GM04503 (cell line): Measurements from ENCODE around the gene PIAS4.
"Not testable (repeated sequence)": the region's sequence is repeated elsewhere in the genome, so short reads cannot be mapped to it uniquely, and the experiment has no call there.

Source experiments
- DNase-seq: peaks from one replicate; pipeline ENCODE4 v3.0.0-alpha.2; 2012; ENCODE audit warnings: low read depth

Gene PIAS4, protein sequence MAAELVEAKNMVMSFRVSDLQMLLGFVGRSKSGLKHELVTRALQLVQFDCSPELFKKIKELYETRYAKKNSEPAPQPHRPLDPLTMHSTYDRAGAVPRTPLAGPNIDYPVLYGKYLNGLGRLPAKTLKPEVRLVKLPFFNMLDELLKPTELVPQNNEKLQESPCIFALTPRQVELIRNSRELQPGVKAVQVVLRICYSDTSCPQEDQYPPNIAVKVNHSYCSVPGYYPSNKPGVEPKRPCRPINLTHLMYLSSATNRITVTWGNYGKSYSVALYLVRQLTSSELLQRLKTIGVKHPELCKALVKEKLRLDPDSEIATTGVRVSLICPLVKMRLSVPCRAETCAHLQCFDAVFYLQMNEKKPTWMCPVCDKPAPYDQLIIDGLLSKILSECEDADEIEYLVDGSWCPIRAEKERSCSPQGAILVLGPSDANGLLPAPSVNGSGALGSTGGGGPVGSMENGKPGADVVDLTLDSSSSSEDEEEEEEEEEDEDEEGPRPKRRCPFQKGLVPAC

DNA sequence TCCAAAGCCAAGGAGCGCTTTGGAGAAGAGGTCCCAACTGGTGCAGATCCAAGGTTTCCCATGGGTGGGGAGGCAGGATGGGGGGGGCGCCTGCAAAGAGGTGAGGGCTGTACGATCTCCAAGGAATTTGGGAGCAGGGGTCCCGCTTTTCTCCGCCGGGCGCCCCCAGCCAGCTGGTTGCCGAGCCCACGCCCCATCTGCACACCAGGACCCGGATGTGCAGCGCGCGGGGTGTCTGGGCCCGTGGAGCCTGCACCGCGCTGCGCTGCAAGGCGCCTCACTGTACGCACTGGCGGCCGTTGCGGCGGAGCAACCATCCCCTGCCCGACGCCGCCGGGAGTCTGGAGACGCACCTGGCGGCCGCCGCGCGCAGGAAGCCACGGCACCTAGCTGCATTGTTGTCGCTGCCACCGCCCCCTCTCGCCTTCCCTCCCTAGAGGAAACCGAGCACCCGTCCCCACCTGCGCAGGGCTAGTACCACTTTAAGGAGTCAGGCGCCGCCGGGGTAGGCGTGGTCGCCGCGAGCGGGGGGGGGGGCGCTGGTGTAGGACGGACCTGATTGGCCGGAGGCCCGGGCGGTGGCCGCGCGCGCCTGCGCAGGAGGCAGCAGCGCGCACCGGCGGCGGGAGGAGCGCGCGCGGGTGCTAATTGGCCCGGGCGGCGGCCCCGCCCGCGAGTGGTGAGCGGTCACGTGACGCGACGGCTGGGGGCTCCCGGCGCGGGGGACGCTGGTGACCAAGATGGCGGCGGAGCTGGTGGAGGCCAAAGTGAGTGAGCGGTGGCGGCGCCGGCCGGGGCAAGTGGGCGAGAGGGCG lies at the start of gene PIAS4:
TSS of gene PIAS4 (plus strand) at position 716 of the 815 bp plus-strand sequence. CDS start at position 741, 25 bp downstream.
- DNase-seq = no peak

DNA sequence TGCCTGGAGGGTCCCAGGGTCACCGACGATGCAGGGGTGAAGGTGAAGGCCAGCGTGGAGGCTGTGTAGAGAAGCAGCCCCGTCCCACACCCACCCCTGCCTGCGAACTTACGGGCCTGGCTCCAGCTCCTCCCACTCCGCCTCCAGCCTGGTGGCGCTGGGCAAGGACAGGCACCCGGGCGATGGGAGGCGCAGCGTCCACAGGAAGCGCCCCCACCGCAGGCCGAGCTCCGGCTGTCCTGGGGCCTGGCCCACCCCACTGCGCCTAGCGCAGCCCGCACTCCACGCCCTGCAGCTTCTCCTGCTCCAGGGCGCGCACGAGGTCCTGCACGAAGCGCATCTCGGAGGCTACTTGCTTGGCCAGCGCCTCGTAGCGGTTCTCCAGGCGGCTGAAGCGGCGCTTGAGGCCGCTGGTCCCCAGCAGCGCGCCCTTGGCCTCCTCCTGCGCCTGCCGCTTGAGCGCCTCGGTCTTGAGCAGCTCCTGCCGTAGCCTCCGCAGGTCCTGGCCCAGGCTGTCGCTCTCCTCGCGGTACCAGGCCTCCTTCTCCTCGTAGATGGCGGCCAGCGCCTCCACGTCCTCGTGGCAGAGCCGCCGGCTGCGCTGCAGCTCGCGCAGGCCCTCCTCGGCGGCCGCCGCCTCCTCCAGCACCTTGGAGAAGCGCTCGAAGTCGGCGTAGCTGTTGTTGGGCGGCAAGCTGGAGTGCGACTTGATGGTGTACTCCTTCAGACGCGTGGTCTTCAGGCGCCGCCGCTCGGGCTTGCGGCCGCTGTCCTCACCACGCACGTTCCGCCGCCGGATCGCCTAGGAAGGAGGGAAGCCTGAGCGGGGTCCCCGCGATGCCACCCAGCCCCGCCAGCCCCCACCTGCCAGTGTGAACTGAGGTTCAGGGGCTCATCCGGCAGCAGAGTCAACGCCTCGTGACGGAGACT lies 48.4 kb upstream of the PIAS4 start:
- DNase-seq = no peak

DNA sequence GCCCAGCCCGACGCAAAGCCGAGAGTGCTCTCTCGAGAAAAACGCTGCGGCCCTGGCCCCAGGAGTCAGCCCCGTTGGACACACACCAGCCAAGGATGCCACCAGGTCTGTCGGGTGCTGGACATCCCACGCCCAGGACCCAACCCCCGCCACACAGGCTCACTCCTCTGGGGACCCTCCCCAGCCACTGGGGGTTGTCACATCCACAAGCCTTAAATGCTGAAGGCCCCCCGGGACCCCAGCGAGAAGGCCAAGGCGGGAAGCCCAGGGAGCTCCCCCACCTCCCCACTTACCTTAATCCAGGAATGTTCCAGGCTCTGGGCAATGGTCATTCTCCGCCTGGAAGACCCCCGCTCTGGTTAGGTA lies 47.8 kb upstream of the PIAS4 start:
- DNase-seq = no peak

DNA sequence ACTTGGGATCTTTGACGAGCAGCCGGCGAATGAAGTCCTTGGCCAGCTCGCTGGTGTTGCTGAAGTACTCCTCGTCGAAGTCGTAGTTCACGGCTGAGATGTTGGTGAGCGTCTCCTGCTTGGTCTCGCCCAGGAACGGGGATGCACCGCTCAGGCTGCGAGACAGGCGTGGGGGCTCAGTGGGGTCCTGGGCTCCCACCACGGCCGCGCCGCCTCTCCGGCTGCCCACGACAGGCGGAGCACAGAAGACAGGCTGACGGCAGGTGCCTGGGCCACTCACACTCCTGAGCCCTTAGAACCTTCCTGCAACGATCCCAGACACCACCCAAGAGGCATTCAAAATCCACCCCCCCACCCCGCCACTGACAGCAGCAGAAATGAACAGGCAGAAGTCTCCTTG lies 46.5 kb upstream of the PIAS4 start:
- DNase-seq = no peak

DNA sequence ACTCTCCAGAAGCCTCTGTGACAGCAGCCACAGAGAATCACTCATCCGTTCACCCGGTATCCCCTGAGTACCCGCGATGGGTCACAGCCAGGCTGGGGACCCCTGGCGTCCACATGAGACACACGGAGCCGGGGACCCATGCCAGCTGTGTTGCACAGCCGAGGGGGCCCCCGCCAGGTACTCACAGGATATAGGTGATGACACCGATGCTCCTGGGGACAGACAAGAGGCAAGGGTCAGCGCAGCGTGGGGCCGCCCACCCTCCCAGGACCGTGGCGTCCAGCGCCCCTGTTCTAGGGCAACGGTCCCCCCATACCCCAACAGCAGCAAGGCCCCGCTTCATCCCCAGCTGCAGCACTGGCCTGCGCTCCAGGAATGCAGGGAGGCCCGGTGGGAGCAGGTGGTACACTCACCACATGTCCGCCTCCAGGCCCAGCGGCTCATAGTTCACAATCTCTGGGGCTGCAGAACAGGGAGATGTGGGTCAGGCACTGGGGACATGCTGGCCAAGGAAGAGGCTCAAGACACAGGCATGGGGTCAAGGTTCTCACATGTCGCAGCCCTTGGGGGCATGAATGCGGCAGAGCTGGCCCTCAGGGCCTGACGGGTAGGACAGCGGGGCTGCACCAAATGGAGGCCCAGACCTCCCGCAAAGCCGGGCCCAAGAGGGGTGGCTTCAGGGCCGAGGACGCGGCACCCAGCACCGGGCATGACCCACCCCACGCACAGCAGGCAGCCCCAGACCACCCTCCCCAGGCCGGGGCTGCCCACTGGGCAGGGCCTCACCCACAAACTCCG lies 43.9 kb upstream of the PIAS4 start:
- DNase-seq = no peak

DNA sequence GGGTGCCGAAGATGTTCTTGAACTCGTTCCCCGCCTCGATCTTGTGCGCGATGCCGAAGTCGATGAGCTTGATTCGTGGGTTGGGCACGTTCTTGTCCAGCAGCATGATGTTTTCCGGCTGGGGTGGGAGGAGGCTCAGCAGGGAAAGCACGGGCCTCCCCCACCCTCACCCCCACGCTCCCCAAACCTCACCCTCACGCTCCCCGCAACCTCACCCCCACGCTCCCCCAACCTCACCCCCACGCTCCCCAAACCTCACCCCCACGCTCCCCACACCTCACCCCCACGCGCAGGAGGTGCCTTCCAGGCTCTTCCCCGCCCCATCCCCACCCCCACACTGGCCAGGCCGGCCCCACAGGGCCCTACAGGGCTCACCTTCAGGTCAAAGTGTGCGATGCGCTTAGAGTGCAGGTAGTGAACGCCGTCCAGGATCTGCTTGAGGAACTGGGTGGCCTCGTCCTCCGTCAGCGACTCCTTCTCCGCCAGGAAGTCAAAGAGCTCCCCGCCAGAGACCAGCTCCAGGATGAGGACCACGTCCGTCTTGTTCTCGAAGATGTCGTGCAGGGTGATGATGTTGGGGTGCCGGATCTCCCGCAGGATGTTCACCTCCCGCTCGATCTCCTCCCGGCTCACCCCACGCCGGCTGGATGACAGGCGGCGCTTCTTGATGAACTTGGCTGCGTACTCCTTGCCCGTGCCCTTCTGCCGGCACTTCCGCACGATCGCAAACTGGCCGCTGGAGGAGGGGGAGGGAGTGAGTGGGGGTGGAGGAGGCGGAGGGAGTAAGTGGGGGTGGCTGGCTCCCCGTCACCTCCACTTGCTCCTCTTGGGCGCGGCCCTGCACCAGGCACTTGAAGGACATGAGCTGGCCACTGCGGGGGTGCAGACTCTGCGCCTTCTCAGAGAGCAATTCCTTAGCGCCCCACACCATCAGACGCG lies 43.0 kb upstream of the PIAS4 start:
- DNase-seq = no peak

DNA sequence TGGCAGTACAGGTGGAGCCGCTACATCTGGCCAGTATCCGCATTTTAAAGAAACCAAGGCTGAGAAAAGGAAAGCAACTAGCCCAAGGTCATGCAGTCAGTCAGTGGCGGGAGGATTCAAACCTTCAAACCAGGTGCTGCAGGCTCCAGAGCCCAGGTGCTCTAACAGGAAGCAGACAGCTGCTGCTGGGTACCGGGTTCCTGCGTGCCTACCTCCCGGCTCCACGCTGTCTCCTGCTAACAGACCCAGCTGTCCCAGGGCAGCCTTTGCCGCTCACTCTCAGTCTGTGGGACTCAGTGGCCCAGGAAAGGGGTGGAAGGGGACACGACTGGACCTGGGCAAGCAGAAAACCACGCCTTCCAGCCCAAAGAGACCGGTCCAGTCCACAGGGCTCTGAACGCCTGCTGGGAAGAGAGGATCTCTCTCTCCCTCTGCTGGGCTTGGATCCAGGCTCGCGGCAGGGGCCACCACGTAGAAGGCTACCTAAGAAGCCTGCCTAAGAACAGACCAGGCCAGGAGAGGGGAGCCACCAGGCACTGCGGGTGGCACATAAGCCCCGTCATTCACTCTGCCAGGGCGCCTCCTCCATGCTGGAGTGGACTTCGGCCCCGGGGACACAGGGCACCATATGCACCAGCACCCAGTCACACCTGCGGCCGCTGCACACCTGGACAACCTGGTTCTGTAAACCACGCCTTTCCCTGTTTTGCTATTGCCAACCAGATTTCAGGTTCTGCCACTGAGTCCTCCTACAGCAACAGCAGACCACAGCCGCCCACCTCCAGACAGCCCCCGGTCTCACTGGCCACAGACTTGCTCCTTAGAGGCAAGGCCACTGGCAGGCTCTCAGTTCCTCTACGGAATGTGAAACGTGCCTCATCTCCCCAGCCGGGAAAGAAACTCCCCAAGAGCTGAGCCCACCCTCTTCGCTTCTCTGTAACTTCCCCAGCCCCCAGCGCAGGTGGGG lies 41.2 kb upstream of the PIAS4 start:
- DNase-seq = no peak

DNA sequence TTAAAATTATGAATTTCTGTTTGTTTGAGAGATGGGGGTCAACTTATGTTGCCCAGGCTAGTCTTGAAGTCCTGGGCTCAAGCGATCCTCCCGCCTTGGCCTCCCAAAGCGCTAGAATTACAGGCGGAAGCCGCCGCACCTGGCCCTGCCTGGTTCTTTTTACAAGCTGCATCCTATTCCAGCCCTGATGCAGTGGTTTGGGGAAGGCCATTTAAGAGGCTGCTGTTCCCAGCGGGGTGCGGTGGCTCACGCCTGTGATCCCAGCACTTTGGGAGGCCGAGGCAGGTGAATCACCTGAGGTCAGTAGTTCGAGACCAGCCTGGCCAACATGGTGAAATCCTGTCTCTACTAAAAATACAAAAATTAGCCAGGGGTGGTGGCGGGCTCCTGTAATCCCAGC lies 39.6 kb upstream of the PIAS4 start:
- not testable (repeated sequence) for DNase-seq

DNA sequence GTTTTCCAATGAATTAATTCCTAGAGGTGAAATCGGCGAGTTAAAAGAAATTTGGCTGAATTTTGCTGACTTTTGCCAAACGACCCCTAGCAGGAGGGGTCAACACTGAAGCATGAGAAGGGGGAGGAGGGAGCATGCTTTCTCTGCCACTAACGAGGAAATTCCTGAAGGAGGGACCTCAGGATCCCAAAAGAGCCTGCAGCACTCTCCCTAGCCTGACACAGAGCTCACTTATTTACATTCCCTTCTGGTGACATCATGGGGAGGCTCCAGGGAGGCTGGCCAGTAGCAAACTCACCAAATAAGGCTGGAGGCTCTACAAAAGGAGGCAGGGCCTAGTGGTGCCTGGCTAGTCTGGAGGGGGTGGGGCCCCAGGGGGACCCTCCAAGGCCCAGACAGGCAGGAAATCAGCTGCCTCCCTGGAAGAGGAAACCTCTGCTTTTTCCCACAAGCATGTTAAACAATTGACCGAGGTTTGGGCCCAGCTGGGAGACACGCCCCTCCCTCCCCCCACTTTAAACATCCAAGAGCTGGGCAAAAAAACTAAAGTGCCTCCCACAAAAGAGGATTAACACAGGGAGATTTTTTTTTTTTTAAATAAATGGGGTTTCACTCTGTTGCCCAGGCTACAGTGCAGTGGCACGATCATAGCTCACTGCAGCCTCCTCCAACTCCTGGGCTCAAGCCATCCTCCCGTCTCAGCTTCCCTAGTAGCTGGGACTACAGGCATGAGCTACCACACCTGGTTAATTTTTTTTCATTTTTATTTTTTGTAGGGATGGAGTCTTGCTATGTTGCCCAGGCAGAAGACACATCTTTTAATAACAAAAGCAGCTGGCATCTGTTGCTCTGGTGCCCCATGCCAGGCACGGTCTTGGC lies 38.7 kb upstream of the PIAS4 start:
- peak; percentile 98 for DNase-seq

DNA sequence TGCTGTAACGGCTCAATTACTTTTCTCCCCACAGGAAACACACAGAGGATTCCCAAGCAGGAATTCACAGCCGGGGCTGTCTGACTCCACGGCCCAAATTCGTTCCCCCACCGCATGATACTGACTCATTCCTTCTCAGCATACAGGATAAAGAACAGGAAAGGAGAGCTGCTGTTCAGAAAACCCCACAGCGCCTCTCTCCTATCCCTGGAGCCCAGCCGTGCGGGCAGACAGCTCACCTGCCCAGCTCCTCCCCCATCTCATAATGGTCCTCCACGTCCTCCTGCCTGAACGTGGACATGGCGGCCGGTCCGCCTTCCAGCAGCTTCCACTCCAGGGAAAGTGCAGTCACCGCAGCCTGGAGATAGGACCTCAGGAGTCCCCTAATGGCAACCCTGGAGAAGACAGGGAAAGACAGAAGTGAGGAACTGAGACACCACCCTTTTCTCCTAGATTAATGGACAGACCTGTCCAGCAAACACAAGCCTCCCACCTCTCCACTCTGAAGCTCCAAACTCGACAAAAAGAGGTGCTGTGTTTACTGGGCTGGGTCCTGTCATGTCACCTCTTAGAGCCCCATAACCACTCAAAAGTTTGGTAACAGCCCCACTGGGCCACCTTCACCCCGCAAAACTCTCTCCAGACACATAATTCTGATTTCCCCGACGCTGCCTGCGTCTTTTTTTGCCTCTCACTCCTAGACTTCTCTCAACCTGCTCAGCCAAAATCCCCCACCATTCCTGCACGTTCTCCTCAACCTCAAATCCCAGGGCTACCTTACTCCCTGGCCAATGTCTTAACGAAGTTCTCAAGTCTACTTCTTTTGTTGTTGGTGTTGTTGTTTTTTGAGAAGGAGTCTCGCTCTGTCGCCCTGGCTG lies 37.9 kb upstream of the PIAS4 start:
- peak; percentile 77 for DNase-seq

DNA sequence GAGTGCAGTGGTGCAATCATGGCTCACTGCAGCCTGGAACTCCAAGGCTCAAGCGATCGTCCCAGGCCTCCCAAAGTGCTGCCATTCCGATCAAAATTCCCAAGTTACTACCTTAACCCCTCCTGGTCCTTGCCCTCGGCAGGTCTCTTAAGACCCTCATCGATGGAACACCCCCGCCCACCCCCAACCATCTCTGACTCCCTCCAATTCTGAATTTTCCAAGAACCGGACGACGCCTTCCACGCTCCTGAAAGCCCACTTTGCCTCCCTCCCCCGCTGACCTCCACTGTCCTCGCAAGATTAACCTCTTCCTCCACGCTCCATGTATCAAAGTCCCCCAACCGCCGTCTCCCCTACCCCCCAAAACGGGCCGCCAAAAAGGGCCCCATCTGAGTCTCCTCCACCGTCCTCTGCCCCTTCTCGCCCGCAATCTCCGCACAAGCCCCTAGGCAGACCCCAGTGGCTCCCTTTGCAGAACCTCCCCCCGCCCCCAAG lies 37.2 kb upstream of the PIAS4 start:
- no peak for DNase-seq

DNA sequence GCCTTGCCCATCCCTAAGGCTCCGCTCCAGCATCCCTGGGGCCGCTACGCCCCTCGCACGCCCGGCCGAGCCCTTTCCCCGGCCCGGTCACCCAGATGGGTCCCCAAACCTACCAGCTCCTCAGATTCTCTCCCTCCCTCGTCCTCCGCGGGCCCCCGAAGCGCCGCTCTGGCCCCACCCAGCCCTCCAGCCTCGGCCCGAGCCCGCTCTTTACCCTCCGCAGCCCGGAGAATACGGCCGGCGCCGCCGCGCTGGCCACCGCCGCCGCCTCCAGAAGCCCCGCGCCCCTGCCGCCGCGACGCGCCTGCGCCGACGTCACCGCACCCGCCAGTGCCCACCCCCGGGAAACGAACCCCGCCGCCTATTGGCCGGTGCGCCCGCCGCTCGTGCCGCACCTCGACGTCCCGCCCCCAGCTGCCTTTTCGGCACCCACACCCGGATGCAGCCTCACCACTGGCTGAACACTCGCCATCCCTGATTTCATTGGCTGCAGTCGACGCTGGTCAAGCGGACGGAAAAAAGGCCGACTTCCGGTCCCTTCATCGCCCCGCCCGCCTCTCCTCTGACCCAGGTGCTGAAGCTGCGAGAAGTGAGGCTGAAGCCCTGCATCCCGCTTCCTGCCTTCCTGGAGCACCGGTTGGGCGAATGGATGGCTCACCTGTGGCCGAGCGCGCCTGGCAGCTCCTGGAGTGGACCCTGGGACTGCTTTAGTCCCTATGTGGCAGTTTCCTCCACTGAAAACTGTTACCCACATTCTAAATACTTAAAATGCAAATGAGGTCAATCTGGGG lies 36.5 kb upstream of the PIAS4 start, which contains the start of gene DAPK3:
TSS of gene DAPK3 (minus strand) at position 292 of the 791 bp plus-strand sequence. CDS start 1,364 bp downstream, outside the sequence.
- DNase-seq = peak; percentile 85

DNA sequence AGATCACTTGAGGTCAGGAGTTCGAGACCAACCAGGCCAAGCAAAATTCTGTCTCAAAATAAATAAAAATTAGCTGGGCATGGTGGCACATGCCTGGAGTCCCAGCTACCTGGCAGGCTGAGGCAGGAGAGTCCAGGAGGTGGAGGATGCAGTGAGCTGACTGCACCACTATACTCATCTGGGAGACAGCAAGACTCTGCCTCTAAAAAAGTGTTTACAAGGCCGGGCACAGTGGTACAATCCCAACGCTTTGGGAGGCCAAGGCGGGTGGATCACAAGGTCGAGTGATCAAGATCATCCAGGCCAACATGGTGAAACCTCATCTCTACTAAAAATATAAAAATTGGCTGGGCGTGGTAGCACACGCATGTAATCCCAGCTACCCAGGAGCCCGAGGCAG lies 32.4 kb upstream of the PIAS4 start:
- no peak for DNase-seq

DNA sequence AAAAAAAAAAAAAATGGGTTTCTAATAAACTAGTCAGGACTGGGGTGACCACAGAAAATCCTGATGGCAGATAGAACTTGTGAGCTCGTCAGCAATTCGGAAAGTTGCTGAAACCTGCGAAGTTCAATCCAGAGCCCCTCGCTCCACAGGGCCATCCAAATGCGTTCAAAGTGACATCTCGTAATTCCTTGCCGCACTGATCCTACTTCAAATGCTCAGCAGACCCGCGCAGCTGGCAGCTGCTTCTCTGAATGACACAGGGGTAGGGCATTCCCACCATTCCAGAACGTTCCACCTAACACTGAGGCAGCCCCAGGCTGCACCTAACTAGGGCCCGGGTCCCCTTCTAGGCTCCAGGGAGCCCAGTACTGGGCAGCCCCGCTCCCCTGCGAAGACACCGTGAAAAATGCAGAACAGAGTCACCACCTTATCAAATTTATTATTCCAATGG lies 31.9 kb upstream of the PIAS4 start:
- DNase-seq = no peak

DNA sequence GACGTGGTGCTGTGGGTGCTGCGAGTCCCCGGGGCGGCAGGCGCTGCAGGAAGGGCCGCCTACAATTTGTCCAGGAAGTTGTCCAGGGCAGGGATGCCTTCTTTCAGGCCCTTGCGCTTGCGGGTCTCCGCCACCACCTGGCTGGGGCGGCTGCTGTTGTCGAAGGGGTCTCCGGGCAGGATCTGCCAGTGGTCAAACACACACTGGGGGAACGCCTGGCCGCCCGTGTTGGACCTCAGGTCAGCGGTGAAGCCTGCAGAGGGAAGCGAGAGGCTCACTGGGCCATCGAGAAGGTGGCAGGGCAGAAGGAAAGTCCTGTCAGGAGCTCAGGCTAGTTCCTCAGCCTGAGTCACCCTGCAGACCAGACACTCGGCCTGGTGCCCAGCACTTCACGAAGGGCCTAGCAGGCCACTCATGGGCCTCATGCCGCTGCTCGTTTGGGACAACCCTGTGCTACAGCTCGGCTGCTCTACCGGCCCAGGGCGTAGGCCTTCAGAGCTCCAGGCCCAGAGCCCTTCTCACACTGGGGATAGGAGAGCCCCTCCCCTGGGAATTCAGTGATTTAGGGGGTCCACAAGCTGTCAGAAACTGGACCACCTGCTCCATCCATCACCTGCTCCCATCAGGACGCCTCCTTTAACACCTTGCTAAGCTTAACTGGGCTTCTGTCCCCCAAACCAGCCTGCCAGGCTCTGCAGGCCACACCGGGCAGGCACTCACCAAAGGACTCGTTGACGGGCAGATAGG lies 30.9 kb upstream of the PIAS4 start:
- DNase-seq = no peak
